HepG2 (cell line): ENCODE results near the gene GPX7. TPM values are rescaled to one million over a fixed set of nuclear protein-coding genes. Genes with fewer than 3 reads are reported as not detected.

Experiments
- ATAC-seq: fragments of 200-7000 bp; cut with Tn5 transposase; 3 replicates; pipeline ENCODE4 v1.9.1; 2020; ENCODE audit warnings: mild to moderate bottlenecking, moderate library complexity
- BruUV-seq: library from RNA; stranded (reverse); fragments of 400-500 nt; replicated peaks from 2 replicates; lab custom pipeline; 2021; lab: Mats Ljungman, UMichigan
- CTCF ChIA-PET: fragments of 300-600 bp; formaldehyde crosslinking; extraction: SDS; loops from one replicate; lab custom pipeline; 2021; ENCODE audit warnings: low total read pairs, inconsistent platforms, low intra/inter-chr PET ratio; lab: Yijun Ruan, JAX
- POLR2A ChIA-PET: fragments of 350-600 bp; sonication (Branson Sonifier 250); formaldehyde crosslinking; loops from one replicate; lab custom pipeline; 2020; ENCODE audit warnings: antibody characterized with exemption, inconsistent platforms; lab: Yijun Ruan, JAX
- DNase-seq: peaks from one replicate; pipeline ENCODE4 v3.0.0-alpha.2; 2015; ENCODE audit warnings: low spot score
- FAIRE-seq: peaks from 3 replicates; lab custom pipeline; 2011; peaks lifted over from hg19 to GRCh38; lab: Jason Lieb, UNC
- H2AFZ ChIP-seq: one replicate; pipeline ENCODE4 v1.6.1; 2011; ENCODE audit warnings: low read length, inconsistent platforms
- H3K27ac ChIP-seq: fragments of 300-600 bp; 3 replicates; pipeline ENCODE4 v1.8.0; 2011; ENCODE audit warnings: mixed run types, mild to moderate bottlenecking, mixed read lengths, low read length, inconsistent platforms; ENCODE audit not compliant: insufficient read depth; ENCODE audit errors: extremely low read length
- H3K27me3 ChIP-seq, 2 experiments: fragments of 200-600 bp in 1 of 2; 2 replicates in 1 of 2; 3 replicates in 1 of 2; pipeline versions ENCODE4 v1.6.0 to v1.8.0; 2011; ENCODE audit warnings: low read length in 2 of 2, mild to moderate bottlenecking in 2 of 2, moderate library complexity in 2 of 2, inconsistent platforms in 1 of 2; ENCODE audit not compliant: insufficient read depth in 2 of 2, control insufficient read depth in 1 of 2
- H3K36me3 ChIP-seq, 2 experiments: fragments of 200-600 bp in 1 of 2; replicated peaks in 1 of 2; 2 replicates in 1 of 2; 3 replicates in 1 of 2; pipeline versions ENCODE4 v1.5.1 to v1.8.0; 2011; ENCODE audit warnings: low read length in 2 of 2, inconsistent platforms in 1 of 2; ENCODE audit not compliant: insufficient read depth in 2 of 2, control insufficient read depth in 1 of 2
- H3K4me1 ChIP-seq: 2 replicates; pipeline ENCODE4 v1.5.1; 2012; ENCODE audit warnings: low read length, inconsistent platforms; ENCODE audit not compliant: insufficient read depth
- H3K4me2 ChIP-seq: 2 replicates; pipeline ENCODE4 v1.6.0; 2011; ENCODE audit warnings: low read depth, low read length, inconsistent platforms
- H3K4me3 ChIP-seq, 3 experiments: fragments of 200-600 bp in 1 of 3; sonication (generic), shearing (Covaris generic) in 1 of 3; replicated peaks in 1 of 3; 2 replicates each; pipeline ENCODE4 v1.5.1; 2011 to 2016; ENCODE audit warnings: low read length in 3 of 3, inconsistent platforms in 2 of 3, low read depth in 2 of 3, mild to moderate bottlenecking in 2 of 3, control low read depth in 1 of 3, mixed read lengths in 1 of 3; ENCODE audit not compliant: insufficient read depth in 1 of 3
- H3K79me2 ChIP-seq: one replicate; pipeline ENCODE4 v1.6.1; 2011; ENCODE audit warnings: low read length, inconsistent platforms; ENCODE audit not compliant: insufficient read depth
- H3K9ac ChIP-seq: 2 replicates; pipeline ENCODE4 v1.6.0; 2011; ENCODE audit warnings: mild to moderate bottlenecking, low read depth, low read length, inconsistent platforms; ENCODE audit not compliant: insufficient read depth
- H3K9me3 ChIP-seq: 2 replicates; pipeline ENCODE4 v1.5.1; 2012; ENCODE audit warnings: mild to moderate bottlenecking, low read length
- H4K20me1 ChIP-seq: 2 replicates; pipeline ENCODE4 v1.6.0; 2011; ENCODE audit warnings: inconsistent platforms, mild to moderate bottlenecking, low read length, moderate library complexity; ENCODE audit not compliant: insufficient read depth
- BORCS8-MEF2B ChIP-seq: sonication (generic); formaldehyde crosslinking; IDR thresholded peaks from 2 replicates; pipeline ENCODE4 v1.8.0; 2022; ENCODE audit warnings: mild to moderate bottlenecking, missing genetic modification reagents
- CC2D1A ChIP-seq: sonication (generic); formaldehyde crosslinking; IDR thresholded peaks from 2 replicates; pipeline ENCODE4 v1.8.1; 2023; ENCODE audit warnings: mild to moderate bottlenecking, missing genetic modification reagents
- CHCHD3 ChIP-seq: sonication (generic); formaldehyde crosslinking; IDR thresholded peaks from 2 replicates; pipeline ENCODE4 v1.8.0; 2022; ENCODE audit warnings: mild to moderate bottlenecking, missing genetic modification reagents, moderate library complexity
- EED ChIP-seq: sonication (generic); formaldehyde crosslinking; IDR thresholded peaks from 2 replicates; pipeline ENCODE4 v1.5.0; 2020; ENCODE audit warnings: mild to moderate bottlenecking, missing genetic modification reagents
- HDAC2 ChIP-seq: sonication (generic); formaldehyde crosslinking; IDR thresholded peaks from 2 replicates; pipeline ENCODE4 v1.4.0; 2020; ENCODE audit warnings: missing genetic modification reagents
- HMG20A ChIP-seq: IDR thresholded peaks from 2 replicates; pipeline ENCODE4 v1.6.1; 2016; ENCODE audit warnings: borderline replicate concordance
- MYNN ChIP-seq: sonication (generic); formaldehyde crosslinking; IDR thresholded peaks from 2 replicates; pipeline ENCODE4 v1.4.0; 2020; ENCODE audit warnings: mild to moderate bottlenecking, low read depth, missing genetic modification reagents
- RFX5 ChIP-seq: IDR thresholded peaks from 2 replicates; pipeline ENCODE4 v1.6.1; 2011; ENCODE audit warnings: low read depth, low read length, improper control_type of control experiment
- TBL1XR1 ChIP-seq: fragments of 150-350 bp; IDR thresholded peaks from 2 replicates; pipeline ENCODE4 v1.6.1; 2014; ENCODE audit warnings: borderline replicate concordance, low read length; ENCODE audit not compliant: partially characterized antibody
- ZFY ChIP-seq: sonication (generic); formaldehyde crosslinking; IDR thresholded peaks from 2 replicates; pipeline ENCODE4 v1.4.0; 2020; ENCODE audit warnings: missing genetic modification reagents
- ZNF3 ChIP-seq: IDR thresholded peaks from 2 replicates; pipeline ENCODE4 v1.7.0; 2017; ENCODE audit warnings: inconsistent platforms
- ZNF343 ChIP-seq: sonication (generic); formaldehyde crosslinking; IDR thresholded peaks from 2 replicates; pipeline ENCODE4 v1.4.0; 2020; ENCODE audit warnings: mild to moderate bottlenecking, missing genetic modification reagents
- ZNF780A ChIP-seq: sonication (generic); formaldehyde crosslinking; IDR thresholded peaks from 2 replicates; pipeline ENCODE4 v1.8.0; 2022; ENCODE audit warnings: mild to moderate bottlenecking, missing genetic modification reagents, moderate library complexity
- ZSCAN21 ChIP-seq: sonication (generic); formaldehyde crosslinking; IDR thresholded peaks from 2 replicates; pipeline ENCODE4 v1.8.0; 2022; ENCODE audit warnings: mild to moderate bottlenecking, missing genetic modification reagents, moderate library complexity, borderline replicate concordance
- WGBS: methylation state at CpG from one replicate; pipeline ENCODE4 v1.1.6; 2017; ENCODE audit warnings: low lambda C conversion rate; 5-methylcytosine and 5-hydroxymethylcytosine counted together
- in situ Hi-C: cut with HindIII; loops from 2 replicates; pipeline ENCODE4 v1.10.0; 2017; ENCODE audit warnings: low pct_unique_long_range_greater_than_20kb; ENCODE audit not compliant: extremely low pct_ligation_motif_present
- intact Hi-C: fragments of 100-400 bp; cut with micrococcal nuclease; formaldehyde crosslinking; loops from one replicate; pipeline ENCODE4 v1.10.0; 2022; ENCODE audit not compliant: unreplicated experiment
- polyA plus RNA-seq, 8 experiments: library from polyadenylated mRNA; depleted of rRNA in 3 of 8; stranded (reverse) in 7 of 8; unstranded in 1 of 8; fragments of >200 nt; fragmentation: Illumina TruSeq in 4 of 8; extraction: Trizol in 4 of 8; gene quantifications; 2 replicates each; pipeline versions ENCODE4 v1.2.1 to v1.2.3, GENCODE V29; 2011 to 2016; ENCODE audit warnings: low read depth in 4 of 8, missing spikeins in 1 of 8, mixed read lengths in 1 of 8; ENCODE audit not compliant: insufficient read depth in 1 of 8
- total RNA-seq, 5 experiments: library from RNA; depleted of rRNA; stranded (reverse); fragments of >200 nt; fragmentation: Illumina TruSeq; extraction: Trizol; gene quantifications; 2 replicates each; pipeline ENCODE4 v1.2.3, GENCODE V29; 2016; ENCODE audit warnings: low read depth in 1 of 5
- TF ChIP-seq, protein P1 (sequence below): sonication (generic); formaldehyde crosslinking; IDR thresholded peaks from 2 replicates; pipeline ENCODE4 v1.5.0; 2020; ENCODE audit warnings: mild to moderate bottlenecking, missing genetic modification reagents
- TF ChIP-seq, protein P2 (sequence below): sonication (generic); formaldehyde crosslinking; IDR thresholded peaks from 2 replicates; pipeline ENCODE4 v1.8.1; 2023; ENCODE audit warnings: mild to moderate bottlenecking, missing genetic modification reagents, borderline replicate concordance
- TF ChIP-seq, protein P3 (sequence below): sonication (generic); formaldehyde crosslinking; IDR thresholded peaks from 2 replicates; pipeline ENCODE4 v1.4.0; 2020; ENCODE audit warnings: mild to moderate bottlenecking, missing genetic modification reagents
- TF ChIP-seq, protein P4 (sequence below): sonication (generic); formaldehyde crosslinking; conservative IDR thresholded peaks from 2 replicates; pipeline ENCODE4 v1.4.0; 2020; ENCODE audit warnings: mild to moderate bottlenecking, missing genetic modification reagents, moderate library complexity

Gene GPX7
- total and polyA plus RNA-seq, 2 of the 13 experiments (the other 11 are each of a cell fraction or from before 2014, with no cell fraction given) = 14.1 to 16.2 TPM

DNA sequence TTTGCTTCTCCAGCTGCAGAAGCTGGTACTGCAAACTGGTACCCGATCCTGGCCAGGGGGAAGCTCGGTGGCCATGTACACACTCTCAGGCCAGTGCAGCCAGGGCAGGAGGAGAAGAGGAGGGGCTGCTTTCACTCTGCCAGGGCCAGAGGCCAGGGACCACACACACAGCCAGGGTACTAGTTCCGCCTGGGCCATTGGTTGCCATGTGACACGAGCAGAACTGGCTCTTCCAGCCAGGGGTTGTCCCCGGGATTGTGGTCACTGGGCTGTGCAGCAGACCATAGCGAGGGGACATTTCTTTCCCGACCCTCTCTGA, 27.1 kb downstream of the GPX7 start:
- ChIA-PET POLR2A (no interaction called here), CTCF (no interaction called here)
- H3K4me1 ChIP-seq = peaks cover 41% of the 10 kb centered on the region
- ATAC-seq (peak; percentile 93), DNase-seq (peak; percentile 41), FAIRE-seq (no peak)
- 0% methylated on average over 5 of the region's 7 CpGs for WGBS
- no peaks in the 10 kb centered on the region for H3K36me3 ChIP-seq
- no peaks in the 10 kb centered on the region for H4K20me1 ChIP-seq
- peaks cover 2 to 7% of the 10 kb centered on the region in 2 experiments; a peak in 2 of 5 replicates for H3K27me3 ChIP-seq
- 0 out of 2 replicates have a peak overlapping the region, but pooled peaks have one; percentile 12 for H3K9ac ChIP-seq
- H3K79me2 ChIP-seq = no peaks in the 10 kb centered on the region
- H3K27ac ChIP-seq = no peak overlapping the region
- peak overlapping the region; percentile 80 for H3K4me2 ChIP-seq
- no peak overlapping the region for H2AFZ ChIP-seq
- intact Hi-C loops = no loop called here
- no TSS peak for BruUV-seq
- in situ Hi-C loops = no loop called here
- H3K4me3 ChIP-seq = peak overlapping the region in 1 of 3 experiments; percentile 57; a peak in 2 of 6 replicates
- no peaks in the 10 kb centered on the region for H3K9me3 ChIP-seq
- no peak for TF ChIP-seq BORCS8-MEF2B
- TF ChIP-seq, protein P1, sequence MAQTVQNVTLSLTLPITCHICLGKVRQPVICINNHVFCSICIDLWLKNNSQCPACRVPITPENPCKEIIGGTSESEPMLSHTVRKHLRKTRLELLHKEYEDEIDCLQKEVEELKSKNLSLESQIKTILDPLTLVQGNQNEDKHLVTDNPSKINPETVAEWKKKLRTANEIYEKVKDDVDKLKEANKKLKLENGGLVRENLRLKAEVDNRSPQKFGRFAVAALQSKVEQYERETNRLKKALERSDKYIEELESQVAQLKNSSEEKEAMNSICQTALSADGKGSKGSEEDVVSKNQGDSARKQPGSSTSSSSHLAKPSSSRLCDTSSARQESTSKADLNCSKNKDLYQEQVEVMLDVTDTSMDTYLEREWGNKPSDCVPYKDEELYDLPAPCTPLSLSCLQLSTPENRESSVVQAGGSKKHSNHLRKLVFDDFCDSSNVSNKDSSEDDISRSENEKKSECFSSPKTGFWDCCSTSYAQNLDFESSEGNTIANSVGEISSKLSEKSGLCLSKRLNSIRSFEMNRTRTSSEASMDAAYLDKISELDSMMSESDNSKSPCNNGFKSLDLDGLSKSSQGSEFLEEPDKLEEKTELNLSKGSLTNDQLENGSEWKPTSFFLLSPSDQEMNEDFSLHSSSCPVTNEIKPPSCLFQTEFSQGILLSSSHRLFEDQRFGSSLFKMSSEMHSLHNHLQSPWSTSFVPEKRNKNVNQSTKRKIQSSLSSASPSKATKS (CRISPR knock-in tag) = no peak
- TF ChIP-seq ZNF3 (CRISPR knock-in tag) = no peak
- no peak for TF ChIP-seq HMG20A (CRISPR knock-in tag)
- TF ChIP-seq TBL1XR1 = no peak
- TF ChIP-seq ZNF780A (CRISPR knock-in tag) = no peak
- no peak for TF ChIP-seq ZNF343 (CRISPR knock-in tag)
- TF ChIP-seq, protein P2, sequence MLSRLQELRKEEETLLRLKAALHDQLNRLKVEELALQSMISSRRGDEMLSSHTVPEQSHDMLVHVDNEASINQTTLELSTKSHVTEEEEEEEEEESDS (CRISPR knock-in tag) = no peak
- TF ChIP-seq CC2D1A = no peak
- TF ChIP-seq CHCHD3 (CRISPR knock-in tag) = no peak
- peak; percentile 89 for TF ChIP-seq RFX5
- TF ChIP-seq, protein P3, sequence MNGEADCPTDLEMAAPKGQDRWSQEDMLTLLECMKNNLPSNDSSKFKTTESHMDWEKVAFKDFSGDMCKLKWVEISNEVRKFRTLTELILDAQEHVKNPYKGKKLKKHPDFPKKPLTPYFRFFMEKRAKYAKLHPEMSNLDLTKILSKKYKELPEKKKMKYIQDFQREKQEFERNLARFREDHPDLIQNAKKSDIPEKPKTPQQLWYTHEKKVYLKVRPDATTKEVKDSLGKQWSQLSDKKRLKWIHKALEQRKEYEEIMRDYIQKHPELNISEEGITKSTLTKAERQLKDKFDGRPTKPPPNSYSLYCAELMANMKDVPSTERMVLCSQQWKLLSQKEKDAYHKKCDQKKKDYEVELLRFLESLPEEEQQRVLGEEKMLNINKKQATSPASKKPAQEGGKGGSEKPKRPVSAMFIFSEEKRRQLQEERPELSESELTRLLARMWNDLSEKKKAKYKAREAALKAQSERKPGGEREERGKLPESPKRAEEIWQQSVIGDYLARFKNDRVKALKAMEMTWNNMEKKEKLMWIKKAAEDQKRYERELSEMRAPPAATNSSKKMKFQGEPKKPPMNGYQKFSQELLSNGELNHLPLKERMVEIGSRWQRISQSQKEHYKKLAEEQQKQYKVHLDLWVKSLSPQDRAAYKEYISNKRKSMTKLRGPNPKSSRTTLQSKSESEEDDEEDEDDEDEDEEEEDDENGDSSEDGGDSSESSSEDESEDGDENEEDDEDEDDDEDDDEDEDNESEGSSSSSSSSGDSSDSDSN (CRISPR knock-in tag) = 0 out of 2 replicates have a peak, but pooled peaks have one; percentile 22
- TF ChIP-seq HDAC2 = 0 out of 2 replicates have a peak, but pooled peaks have one; percentile 11
- TF ChIP-seq, protein P4, sequence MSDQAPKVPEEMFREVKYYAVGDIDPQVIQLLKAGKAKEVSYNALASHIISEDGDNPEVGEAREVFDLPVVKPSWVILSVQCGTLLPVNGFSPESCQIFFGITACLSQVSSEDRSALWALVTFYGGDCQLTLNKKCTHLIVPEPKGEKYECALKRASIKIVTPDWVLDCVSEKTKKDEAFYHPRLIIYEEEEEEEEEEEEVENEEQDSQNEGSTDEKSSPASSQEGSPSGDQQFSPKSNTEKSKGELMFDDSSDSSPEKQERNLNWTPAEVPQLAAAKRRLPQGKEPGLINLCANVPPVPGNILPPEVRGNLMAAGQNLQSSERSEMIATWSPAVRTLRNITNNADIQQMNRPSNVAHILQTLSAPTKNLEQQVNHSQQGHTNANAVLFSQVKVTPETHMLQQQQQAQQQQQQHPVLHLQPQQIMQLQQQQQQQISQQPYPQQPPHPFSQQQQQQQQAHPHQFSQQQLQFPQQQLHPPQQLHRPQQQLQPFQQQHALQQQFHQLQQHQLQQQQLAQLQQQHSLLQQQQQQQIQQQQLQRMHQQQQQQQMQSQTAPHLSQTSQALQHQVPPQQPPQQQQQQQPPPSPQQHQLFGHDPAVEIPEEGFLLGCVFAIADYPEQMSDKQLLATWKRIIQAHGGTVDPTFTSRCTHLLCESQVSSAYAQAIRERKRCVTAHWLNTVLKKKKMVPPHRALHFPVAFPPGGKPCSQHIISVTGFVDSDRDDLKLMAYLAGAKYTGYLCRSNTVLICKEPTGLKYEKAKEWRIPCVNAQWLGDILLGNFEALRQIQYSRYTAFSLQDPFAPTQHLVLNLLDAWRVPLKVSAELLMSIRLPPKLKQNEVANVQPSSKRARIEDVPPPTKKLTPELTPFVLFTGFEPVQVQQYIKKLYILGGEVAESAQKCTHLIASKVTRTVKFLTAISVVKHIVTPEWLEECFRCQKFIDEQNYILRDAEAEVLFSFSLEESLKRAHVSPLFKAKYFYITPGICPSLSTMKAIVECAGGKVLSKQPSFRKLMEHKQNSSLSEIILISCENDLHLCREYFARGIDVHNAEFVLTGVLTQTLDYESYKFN = no peak
- TF ChIP-seq ZSCAN21 (CRISPR knock-in tag) = no peak
- no peak for TF ChIP-seq MYNN (CRISPR knock-in tag)
- no peak for TF ChIP-seq EED (CRISPR knock-in tag)
- 0 out of 2 replicates have a peak, but pooled peaks have one; percentile 20 for TF ChIP-seq ZFY
